NOMO-1 treated with dmso at 0.1 percent for 144 hours (cell line): ENCODE measurements around the gene LYSMD4.

Experiments
- DNase-seq: peaks from one replicate; lab custom pipeline; 2025; ENCODE audit not compliant: unreplicated experiment; lab: John Stamatoyannopoulos, UW

The LYSMD4 gene

GRCh38 chr15:99731336-99732123 lies 1.7 kb downstream of the LYSMD4 start:
- no peak for DNase-seq

- DNase-seq, result no peak
Measured at GRCh38 chr15:99729920-99730319, 3.3 kb downstream of the LYSMD4 start.

- DNase-seq, result no peak
Measured at GRCh38 chr15:99729327-99729726, 3.9 kb downstream of the LYSMD4 start.

GRCh38 chr15:99728916-99729315 lies 4.3 kb downstream of the LYSMD4 start:
- no peak for DNase-seq

GRCh38 chr15:99727733-99728132 lies 5.5 kb downstream of the LYSMD4 start:
- DNase-seq, result no peak

GRCh38 chr15:99727330-99727729 lies 5.9 kb downstream of the LYSMD4 start:
- DNase-seq, result no peak

GRCh38 chr15:99726333-99726732 lies 6.9 kb downstream of the LYSMD4 start:
- no peak for DNase-seq

GRCh38 chr15:99722406-99722805 lies 10.8 kb downstream of the LYSMD4 start:
- no peak for DNase-seq

- no peak for DNase-seq
Measured at GRCh38 chr15:99721896-99722295, 11.3 kb downstream of the LYSMD4 start.

GRCh38 chr15:99721104-99721778 lies 12.0 kb downstream of the LYSMD4 start:
- no peak for DNase-seq

- DNase-seq, result no peak
Measured at GRCh38 chr15:99720533-99720932, 12.7 kb downstream of the LYSMD4 start.

- no peak for DNase-seq
Measured at GRCh38 chr15:99719096-99719541, 14.1 kb downstream of the LYSMD4 start.

- no peak for DNase-seq
Measured at GRCh38 chr15:99718421-99718820, 14.8 kb downstream of the LYSMD4 start.

GRCh38 chr15:99717161-99718009 lies 15.9 kb downstream of the LYSMD4 start:
- no peak for DNase-seq

GRCh38 chr15:99716540-99717095 lies 16.6 kb downstream of the LYSMD4 start:
- no peak for DNase-seq

- DNase-seq, result no peak
Measured at GRCh38 chr15:99712415-99712814, 20.8 kb downstream of the LYSMD4 start.

GRCh38 chr15:99711625-99712024 lies 21.6 kb downstream of the LYSMD4 start:
- DNase-seq, result no peak

GRCh38 chr15:99709243-99709986 lies 23.8 kb downstream of the LYSMD4 start:
- DNase-seq, result no peak

GRCh38 chr15:99708563-99708962 lies 24.7 kb downstream of the LYSMD4 start:
- no peak for DNase-seq

GRCh38 chr15:99707473-99708270 lies 25.6 kb downstream of the LYSMD4 start:
- DNase-seq, result no peak
